Subcutaneous adipose tissue (tissue), 4 donors: ENCODE measurements around the gene MAL. TPM values are rescaled to one million over a fixed set of nuclear protein-coding genes. Genes with fewer than 3 reads are reported as not detected.

Experiments used
- total RNA-seq, 4 donors: library from RNA; depleted of rRNA; stranded (reverse); fragments of >200 nt; gene quantifications; one replicate each; pipeline ENCODE4 v1.1.0, GENCODE V29; 2016
- TF ChIP-seq, protein P1 (sequence below): fragments of 450-650 bp; IDR thresholded peaks from one replicate; pipeline ENCODE4 v1.5.1; 2016; ENCODE audit warnings: low read depth, mild to moderate bottlenecking, control low read depth, antibody characterized with exemption, moderate library complexity

Gene MAL
- total RNA-seq, 4 donors from 2014 or later = not detected

DNA sequence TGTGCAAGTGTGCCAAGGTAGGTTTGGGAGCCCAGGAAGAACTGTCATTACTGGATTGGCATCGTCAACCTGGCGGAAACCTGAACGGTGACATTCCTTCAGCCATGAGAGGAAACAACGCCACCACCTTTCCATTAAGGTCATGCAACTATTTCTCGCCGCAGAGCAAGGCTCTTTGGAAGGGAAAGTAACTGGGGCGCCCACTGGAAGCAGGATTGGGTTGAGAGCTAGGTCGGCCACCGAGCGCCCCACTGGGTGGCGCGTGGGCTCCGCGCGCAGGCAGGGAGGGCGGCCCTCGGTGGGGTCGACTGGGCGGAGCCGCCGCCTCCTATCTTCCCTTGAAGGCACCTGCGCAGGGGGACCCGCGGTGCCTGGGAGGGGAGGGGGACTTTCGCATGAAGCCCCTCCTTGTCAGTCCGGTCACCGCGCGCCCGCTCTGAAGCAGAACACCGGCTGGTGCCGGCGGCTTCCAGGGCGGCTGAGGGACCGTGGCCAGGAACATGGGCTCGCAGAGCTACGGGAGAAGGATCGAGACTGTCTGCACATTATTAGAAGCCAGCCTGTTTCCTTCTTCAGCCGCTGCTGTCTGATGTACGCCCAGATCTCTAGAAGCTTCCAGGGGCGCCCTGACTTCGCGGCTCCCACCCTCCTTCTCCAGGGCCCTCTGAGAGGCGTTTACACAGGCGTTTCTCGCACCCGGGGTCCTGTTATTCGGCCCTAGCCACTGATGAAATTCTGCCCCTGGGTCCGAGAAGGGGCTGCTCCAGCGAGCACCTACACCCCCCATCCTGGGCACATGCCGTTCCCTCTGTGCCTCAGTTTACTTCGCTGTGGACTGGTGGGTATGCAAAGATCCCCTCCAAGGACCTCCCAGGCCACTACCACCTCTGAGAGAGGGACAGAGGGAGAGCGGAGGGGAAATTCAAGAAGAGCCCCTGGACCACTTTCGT, 27.3 kb upstream of the MAL start:
- TF ChIP-seq, protein P1, sequence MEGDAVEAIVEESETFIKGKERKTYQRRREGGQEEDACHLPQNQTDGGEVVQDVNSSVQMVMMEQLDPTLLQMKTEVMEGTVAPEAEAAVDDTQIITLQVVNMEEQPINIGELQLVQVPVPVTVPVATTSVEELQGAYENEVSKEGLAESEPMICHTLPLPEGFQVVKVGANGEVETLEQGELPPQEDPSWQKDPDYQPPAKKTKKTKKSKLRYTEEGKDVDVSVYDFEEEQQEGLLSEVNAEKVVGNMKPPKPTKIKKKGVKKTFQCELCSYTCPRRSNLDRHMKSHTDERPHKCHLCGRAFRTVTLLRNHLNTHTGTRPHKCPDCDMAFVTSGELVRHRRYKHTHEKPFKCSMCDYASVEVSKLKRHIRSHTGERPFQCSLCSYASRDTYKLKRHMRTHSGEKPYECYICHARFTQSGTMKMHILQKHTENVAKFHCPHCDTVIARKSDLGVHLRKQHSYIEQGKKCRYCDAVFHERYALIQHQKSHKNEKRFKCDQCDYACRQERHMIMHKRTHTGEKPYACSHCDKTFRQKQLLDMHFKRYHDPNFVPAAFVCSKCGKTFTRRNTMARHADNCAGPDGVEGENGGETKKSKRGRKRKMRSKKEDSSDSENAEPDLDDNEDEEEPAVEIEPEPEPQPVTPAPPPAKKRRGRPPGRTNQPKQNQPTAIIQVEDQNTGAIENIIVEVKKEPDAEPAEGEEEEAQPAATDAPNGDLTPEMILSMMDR = no peak

DNA sequence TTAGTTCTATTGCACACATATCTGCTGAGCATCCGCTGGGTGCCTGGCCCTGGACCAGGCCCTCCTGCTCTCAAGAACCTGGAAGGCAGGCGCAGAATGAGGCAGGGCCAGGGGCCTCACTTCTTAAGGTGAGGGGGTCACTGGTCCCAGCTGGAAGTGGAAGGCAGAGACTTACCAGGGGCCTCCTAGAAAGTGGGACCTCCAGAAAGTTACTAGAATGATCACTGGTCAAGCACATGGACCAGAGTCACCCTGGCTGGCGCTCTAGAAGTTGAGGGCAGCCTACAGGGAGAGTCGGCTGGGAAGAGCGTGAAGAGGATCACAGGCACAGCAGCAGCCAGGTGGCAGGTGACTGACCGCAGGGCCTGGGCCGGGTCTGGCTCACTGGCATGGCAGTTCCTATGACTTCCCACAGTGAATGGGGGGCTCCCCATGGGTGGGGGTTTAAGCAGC, 26.1 kb upstream of the MAL start:
- TF ChIP-seq, protein P1 = no peak

DNA sequence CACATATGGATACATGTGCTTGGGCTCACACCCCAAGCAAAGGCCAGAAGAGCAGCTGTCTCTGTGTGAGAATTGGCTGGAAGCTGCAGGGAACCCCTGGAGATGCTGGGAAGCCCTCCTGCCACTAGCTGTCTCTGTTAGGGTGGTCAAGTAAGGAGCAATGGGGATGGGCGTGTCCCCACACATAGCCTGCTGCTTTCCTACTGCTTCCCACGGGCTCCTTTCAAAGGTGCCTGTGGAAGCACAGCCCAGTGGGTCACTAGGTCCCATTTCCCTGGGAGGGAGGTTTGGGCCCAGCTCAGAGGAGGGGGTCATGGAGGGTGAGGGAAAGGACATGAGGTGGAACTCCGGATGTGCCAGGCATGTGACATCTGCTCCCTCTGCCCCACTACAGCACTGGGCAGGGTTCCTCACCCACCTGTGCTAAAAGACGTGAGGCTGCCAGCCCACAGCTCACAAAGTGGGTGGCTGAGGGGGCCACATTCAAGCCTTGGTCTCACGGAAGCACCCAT, 24.4 kb upstream of the MAL start:
- TF ChIP-seq, protein P1 = no peak

DNA sequence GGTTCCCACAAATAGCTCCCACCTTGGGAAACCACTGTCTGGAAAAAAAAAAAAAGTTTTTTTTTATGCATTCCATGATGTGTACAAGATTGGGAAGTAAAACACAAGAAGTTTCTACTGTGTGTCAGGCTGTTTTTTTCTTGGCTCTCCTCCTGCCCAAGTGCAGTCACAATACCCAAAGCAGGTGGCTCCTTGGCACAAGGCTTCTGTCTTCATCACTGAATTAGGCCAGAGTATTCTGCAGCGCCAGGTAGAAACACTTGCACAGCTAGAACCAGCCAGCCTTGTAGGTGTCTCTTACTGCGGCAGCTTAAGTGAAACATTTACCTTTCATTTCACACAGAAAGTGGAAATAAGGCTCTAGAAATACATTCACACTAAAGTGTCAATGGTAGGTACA, 23.8 kb upstream of the MAL start:
- TF ChIP-seq, protein P1 = no peak

GRCh38 chr2:95002498-95002897, 23.0 kb upstream of the MAL start:
- TF ChIP-seq, protein P1 = no peak

- TF ChIP-seq, protein P1 = no peak
Observed at GRCh38 chr2:95004287-95004686, 21.2 kb upstream of the MAL start.

DNA sequence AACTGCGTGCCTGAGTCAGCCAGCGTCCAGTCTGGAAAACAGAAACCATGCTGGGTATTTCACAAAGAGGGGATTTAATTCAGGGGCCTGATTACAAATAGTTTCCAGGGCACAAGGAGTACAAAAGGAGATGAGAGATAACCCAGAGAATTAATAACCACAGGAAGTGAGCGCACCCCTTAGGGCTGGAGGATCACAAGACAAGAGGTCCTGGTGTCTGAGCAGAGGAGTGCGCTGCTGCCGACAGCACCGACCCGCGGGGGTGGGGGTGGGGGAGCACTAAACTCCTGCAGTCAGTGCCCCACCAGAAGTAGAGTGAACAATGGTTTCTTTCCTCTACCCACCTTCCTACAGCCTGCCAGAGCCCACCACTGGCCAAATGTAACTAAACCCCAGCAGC, 20.8 kb upstream of the MAL start:
- TF ChIP-seq, protein P1 = no peak
